Measurements from ENCODE around the gene CXCL10.
"Not testable (repeated sequence)": the region's sequence is repeated elsewhere in the genome, so short reads cannot be mapped to it uniquely, and the experiment has no call there.

The CXCL10 gene

GRCh38 chr4:76028350-76028765 is 5.1 kb upstream of the CXCL10 start:
- DNase-seq (ENCODE audit: low read depth in 2 of 2): no peak

- no peak for DNase-seq (ENCODE audit: low read depth in 2 of 2)
These were observed 768 bp upstream of the CXCL10 start for GRCh38 chr4:76024065-76024464.

GRCh38 chr4:76022677-76023076 is 620 bp downstream of the CXCL10 start:
- DNase-seq (ENCODE audit: low read depth in 2 of 2): no peak

- no peak for DNase-seq (ENCODE audit: low read depth in 2 of 2)
These were observed 1.3 kb downstream of the CXCL10 start for GRCh38 chr4:76022031-76022430.

- no peak for DNase-seq (ENCODE audit: low read depth in 2 of 2)
These were observed 6.1 kb downstream of the CXCL10 start for GRCh38 chr4:76017056-76017686.

- no peak for DNase-seq (ENCODE audit: low read depth in 2 of 2)
These were observed 6.9 kb downstream of the CXCL10 start for GRCh38 chr4:76016393-76016792.

GRCh38 chr4:76013540-76013939 is 9.8 kb downstream of the CXCL10 start:
- DNase-seq (ENCODE audit: low read depth in 2 of 2): no peak

GRCh38 chr4:76012388-76012801 is 10.9 kb downstream of the CXCL10 start:
- DNase-seq (ENCODE audit: low read depth in 2 of 2): no peak

- no peak for DNase-seq (ENCODE audit: low read depth in 2 of 2)
These were observed 11.5 kb downstream of the CXCL10 start for GRCh38 chr4:76011700-76012387.

- DNase-seq (ENCODE audit: low read depth in 2 of 2): no peak
These were observed 12.2 kb downstream of the CXCL10 start for GRCh38 chr4:76011018-76011670.

- DNase-seq (ENCODE audit: low read depth in 2 of 2): no peak
These were observed 12.7 kb downstream of the CXCL10 start for GRCh38 chr4:76010576-76010975.

GRCh38 chr4:76009311-76009710 is 14.0 kb downstream of the CXCL10 start:
- no peak for DNase-seq (ENCODE audit: low read depth in 2 of 2)

GRCh38 chr4:76007089-76007862 is 16.0 kb downstream of the CXCL10 start, which contains the start of gene CXCL9:
TSS of gene CXCL9 (minus strand) at chr4:76007509. CDS start at chr4:76007449, 60 bp downstream.
- no peak for DNase-seq (ENCODE audit: low read depth in 2 of 2)

- DNase-seq (ENCODE audit: low read depth in 2 of 2): no peak
These were observed 19.7 kb downstream of the CXCL10 start for GRCh38 chr4:76003620-76004019.

GRCh38 chr4:76003035-76003434 is 20.3 kb downstream of the CXCL10 start:
- DNase-seq (ENCODE audit: low read depth in 2 of 2): no peak

GRCh38 chr4:76002176-76002575 is 21.1 kb downstream of the CXCL10 start:
- no peak for DNase-seq (ENCODE audit: low read depth in 2 of 2)

GRCh38 chr4:76001700-76002099 is 21.6 kb downstream of the CXCL10 start:
- no peak for DNase-seq (ENCODE audit: low read depth in 2 of 2)

GRCh38 chr4:76000279-76000678 is 23.0 kb downstream of the CXCL10 start:
- DNase-seq (ENCODE audit: low read depth in 2 of 2): no peak

- not testable (repeated sequence) for DNase-seq (ENCODE audit: low read depth in 2 of 2)
These were observed 24.7 kb downstream of the CXCL10 start for GRCh38 chr4:75998525-75999147.

- no peak for DNase-seq (ENCODE audit: low read depth in 2 of 2)
These were observed 25.4 kb downstream of the CXCL10 start for GRCh38 chr4:75997946-75998345.

- DNase-seq (ENCODE audit: low read depth in 2 of 2): no peak
These were observed 26.2 kb downstream of the CXCL10 start for GRCh38 chr4:75997081-75997480.

GRCh38 chr4:75995727-75996126 is 27.6 kb downstream of the CXCL10 start:
- DNase-seq (ENCODE audit: low read depth in 2 of 2): no peak
